Tibial artery (tissue), 4 donors: ENCODE data around the gene CERS6.

Experiments
- DNase-seq, 2 donors: peaks; one replicate each; pipeline ENCODE4 v3.0.0-alpha.2; 2019
- H3K27ac ChIP-seq, 2 donors: fragments of 200-600 bp; sonication (generic) in 1 of 2; 1 replicate in 1 of 2; 2 replicates in 1 of 2; pipeline ENCODE4 v1.5.1; 2018 to 2019; ENCODE audit warnings: mild to moderate bottlenecking in 1 of 2
- H3K27me3 ChIP-seq, 2 donors: fragments of 200-600 bp; sonication (generic) in 1 of 2; one replicate each; pipeline versions ENCODE4 v1.5.1 to v1.6.0; 2016 to 2019
- H3K36me3 ChIP-seq, 3 donors: fragments of 200-600 bp; sonication (generic) in 2 of 3; one replicate each; pipeline ENCODE4 v1.5.1; 2016 to 2019; ENCODE audit warnings: mild to moderate bottlenecking in 2 of 3
- H3K4me1 ChIP-seq, 4 donors: fragments of 200-600 bp; sonication (generic) in 2 of 4; 1 replicate in 3 of 4; 2 replicates in 1 of 4; pipeline ENCODE4 v1.5.1; 2016 to 2019
- H3K4me3 ChIP-seq, 2 donors: fragments of 200-600 bp; sonication (generic) in 1 of 2; 1 replicate in 1 of 2; 2 replicates in 1 of 2; pipeline ENCODE4 v1.5.1; 2018 to 2019; ENCODE audit warnings: mild to moderate bottlenecking in 2 of 2
- H3K9me3 ChIP-seq, 3 donors: fragments of 200-600 bp; sonication (generic) in 1 of 3; one replicate each; pipeline ENCODE4 v1.5.1; 2016 to 2019
- CTCF ChIP-seq, 2 experiments: fragments of 200-600 bp in 1 of 2; fragments of 450-650 bp in 1 of 2; IDR thresholded peaks; one replicate each; pipeline ENCODE4 v1.5.1; 2017 to 2019; ENCODE audit warnings: antibody characterized with exemption in 2 of 2, mild to moderate bottlenecking in 1 of 2, moderate library complexity in 1 of 2
- intact Hi-C: fragments of 100-400 bp; cut with DNase I; formaldehyde crosslinking; loops from one replicate; pipeline ENCODE4 v1.15.0; 2023; ENCODE audit warnings: low total_unique reads

The CERS6 gene

GRCh38 chr2:168715849-168716248 lies 259.8 kb downstream of the CERS6 start:
- no peak overlapping the region for H3K27ac ChIP-seq
- H3K27me3 ChIP-seq, result no peaks in the 10 kb centered on the region
- no peak for DNase-seq
- no peak for TF ChIP-seq CTCF (IDR thresholded peaks at IDR 0.05)
- H3K4me1 ChIP-seq, result peaks cover 0 to 21% (median 0%) of the 10 kb centered on the region in 4 donors
- intact Hi-C loops, result no loop called here
- H3K9me3 ChIP-seq, result no peaks in the 10 kb centered on the region
- no peak overlapping the region for H3K4me3 ChIP-seq
- peaks cover 0 to 4% (median 0%) of the 10 kb centered on the region in 3 donors for H3K36me3 ChIP-seq

GRCh38 chr2:168716839-168717238 lies 260.8 kb downstream of the CERS6 start:
- H3K4me3 ChIP-seq, result no peak overlapping the region
- TF ChIP-seq CTCF (IDR thresholded peaks at IDR 0.05), result no peak
- no peaks in the 10 kb centered on the region for H3K9me3 ChIP-seq
- DNase-seq, result no peak
- no peak overlapping the region for H3K27ac ChIP-seq
- no peaks in the 10 kb centered on the region for H3K27me3 ChIP-seq
- peaks cover 0 to 4% (median 0%) of the 10 kb centered on the region in 3 donors for H3K36me3 ChIP-seq
- intact Hi-C loops, result no loop called here
- peaks cover 0 to 21% (median 0%) of the 10 kb centered on the region in 4 donors for H3K4me1 ChIP-seq

- TF ChIP-seq CTCF (IDR thresholded peaks at IDR 0.05), result no peak
- intact Hi-C loops, result no loop called here
These were observed 261.9 kb downstream of the CERS6 start for GRCh38 chr2:168717790-168718502.

GRCh38 chr2:168718622-168719021 lies 262.6 kb downstream of the CERS6 start:
- Histone ChIP-seq H3K9me3 (no peaks in the 10 kb centered on the region), H3K27me3 (no peaks in the 10 kb centered on the region), H3K4me1 (peaks cover 0 to 21% (median 0%) of the 10 kb centered on the region in 4 donors), H3K36me3 (peaks cover 0 to 4% (median 0%) of the 10 kb centered on the region in 3 donors), H3K4me3 (no peak overlapping the region), H3K27ac (no peak overlapping the region)
- no peak for DNase-seq
- TF ChIP-seq CTCF (IDR thresholded peaks at IDR 0.05), result no peak
- intact Hi-C loops, result no loop called here

More at GRCh38 chr2:168717790-168718502, 261.9 kb downstream of the CERS6 start:
- Histone ChIP-seq H3K36me3 (peaks cover 0 to 4% (median 0%) of the 10 kb centered on the region in 3 donors), H3K4me1 (peaks cover 0 to 21% (median 0%) of the 10 kb centered on the region in 4 donors), H3K27ac (no peak overlapping the region), H3K27me3 (no peaks in the 10 kb centered on the region), H3K4me3 (no peak overlapping the region), H3K9me3 (no peaks in the 10 kb centered on the region)
- DNase-seq, result no peak

- H3K27me3 ChIP-seq, result no peaks in the 10 kb centered on the region
- no peak for TF ChIP-seq CTCF (IDR thresholded peaks at IDR 0.05)
- H3K27ac ChIP-seq, result no peak overlapping the region
- H3K9me3 ChIP-seq, result no peaks in the 10 kb centered on the region
- H3K4me1 ChIP-seq, result peaks cover 0 to 21% (median 0%) of the 10 kb centered on the region in 4 donors
- H3K36me3 ChIP-seq, result peaks cover 0 to 12% (median 2%) of the 10 kb centered on the region in 3 donors
- intact Hi-C loops, result no loop called here
- no peak for DNase-seq
- H3K4me3 ChIP-seq, result no peak overlapping the region
These were observed 263.4 kb downstream of the CERS6 start for GRCh38 chr2:168719446-168719845.
